ENCODE results near the gene TRIP4. TPM values are rescaled to one million over a fixed set of nuclear protein-coding genes. Genes with fewer than 3 reads are reported as not detected.

The TRIP4 gene
- total RNA-seq, 8 experiments from 2014 or later = 9.6 to 21.9 (median 13.4) TPM

Other genes starting within 250 kb of the TRIP4 start
- 1 to 10 TPM; 1.7 to 6.0 (median 3.4) TPM for gene SNX22, start 236.1 kb upstream of the TRIP4 start, total RNA-seq
- 1,000 to 10,000 TPM in 1 of 8 experiments, 100 to 1,000 TPM in 7; 281 to 1,089 (median 441) TPM for gene PPIB, start 224.8 kb upstream of the TRIP4 start, total RNA-seq
- gene CSNK1G1, start 31.7 kb upstream of the TRIP4 start, total RNA-seq = 10 to 100 TPM; 12.3 to 30.8 (median 25.4) TPM
- 10 to 100 TPM in 3 of 8 experiments, 1 to 10 TPM in 4, not detected in 1; 2.4 to 81.1 (median 4.9) TPM for gene PCLAF, start 6.4 kb upstream of the TRIP4 start, total RNA-seq
- gene ZNF609, start 72.7 kb downstream of the TRIP4 start, total RNA-seq = 10 to 100 TPM; 11.7 to 86.7 (median 27.7) TPM

Measured in motor neuron (in vitro differentiated cells).